ENCODE results near the gene DOCK8. TPM values are rescaled to one million over a fixed set of nuclear protein-coding genes. Genes with fewer than 3 reads are reported as not detected.

DOCK8 gene
- total RNA-seq, 1 experiment from 2014 or later = 15.2 TPM

DNA sequence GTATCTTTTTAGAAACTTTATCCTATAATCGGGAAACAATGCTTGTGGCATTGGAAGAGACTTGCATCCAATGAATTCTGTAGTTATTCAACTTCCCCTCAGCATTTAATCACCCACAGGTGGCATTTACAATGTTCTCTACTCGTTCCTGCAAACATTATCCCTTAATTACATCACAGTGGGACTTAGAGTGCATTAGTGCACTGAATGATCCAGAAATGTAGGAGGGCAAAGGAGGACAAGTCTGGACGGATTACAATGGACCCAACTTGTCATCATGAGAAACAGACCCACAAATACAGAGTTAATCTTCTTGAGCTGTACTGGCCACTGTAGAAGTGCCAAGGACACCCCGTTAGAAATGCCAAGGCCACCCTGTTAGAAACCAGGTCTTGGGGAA, 129.1 kb downstream of the DOCK8 start:
- Mint-ChIP-seq H3K4me3 (ENCODE audit: unreplicated experiment) (no peak overlapping the region), H3K4me1 (ENCODE audit: low read depth, unreplicated experiment) (no peaks in the 10 kb centered on the region), H3K27me3 (ENCODE audit: insufficient read depth, unreplicated experiment) (no peaks in the 10 kb centered on the region), H3K27ac (ENCODE audit: unreplicated experiment) (no peak overlapping the region), H3K36me3 (ENCODE audit: insufficient read depth, unreplicated experiment) (no peaks in the 10 kb centered on the region), H3K9me3 (ENCODE audit: unreplicated experiment) (no peaks in the 10 kb centered on the region)
- Histone ChIP-seq H3K4me3 (ENCODE audit: low read depth, low read length) (no peak overlapping the region), H3K4me1 (no peaks in the 10 kb centered on the region), H3K27me3 (replicated peaks; ENCODE audit: control insufficient read depth, insufficient read depth, low read length) (no peaks in the 10 kb centered on the region), H3K9me3 (no peaks in the 10 kb centered on the region), H3K36me3 (ENCODE audit: control insufficient read depth, insufficient read depth, low read length) (no peaks in the 10 kb centered on the region)
- CTCF ChIA-PET = no interaction called here
- BruUV-seq (replicated peaks) = no TSS peak
- DNase-seq = no peak
- intact Hi-C loops (cut with micrococcal nuclease; ENCODE audit: unreplicated experiment) = loop anchor here (10.0 kb wide), 1 partner anchor 661 kb away; no protein-coding TSS in a partner anchor
- TF ChIP-seq, protein P1, sequence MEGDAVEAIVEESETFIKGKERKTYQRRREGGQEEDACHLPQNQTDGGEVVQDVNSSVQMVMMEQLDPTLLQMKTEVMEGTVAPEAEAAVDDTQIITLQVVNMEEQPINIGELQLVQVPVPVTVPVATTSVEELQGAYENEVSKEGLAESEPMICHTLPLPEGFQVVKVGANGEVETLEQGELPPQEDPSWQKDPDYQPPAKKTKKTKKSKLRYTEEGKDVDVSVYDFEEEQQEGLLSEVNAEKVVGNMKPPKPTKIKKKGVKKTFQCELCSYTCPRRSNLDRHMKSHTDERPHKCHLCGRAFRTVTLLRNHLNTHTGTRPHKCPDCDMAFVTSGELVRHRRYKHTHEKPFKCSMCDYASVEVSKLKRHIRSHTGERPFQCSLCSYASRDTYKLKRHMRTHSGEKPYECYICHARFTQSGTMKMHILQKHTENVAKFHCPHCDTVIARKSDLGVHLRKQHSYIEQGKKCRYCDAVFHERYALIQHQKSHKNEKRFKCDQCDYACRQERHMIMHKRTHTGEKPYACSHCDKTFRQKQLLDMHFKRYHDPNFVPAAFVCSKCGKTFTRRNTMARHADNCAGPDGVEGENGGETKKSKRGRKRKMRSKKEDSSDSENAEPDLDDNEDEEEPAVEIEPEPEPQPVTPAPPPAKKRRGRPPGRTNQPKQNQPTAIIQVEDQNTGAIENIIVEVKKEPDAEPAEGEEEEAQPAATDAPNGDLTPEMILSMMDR (IDR thresholded peaks at IDR 0.05; ENCODE audit: insufficient read depth in 1 of 2, low read depth in 1 of 2, low read length in 1 of 2, severe bottlenecking in 1 of 2, unreplicated experiment in 1 of 2) = no peak
- POLR2A ChIA-PET = no interaction called here

DNA sequence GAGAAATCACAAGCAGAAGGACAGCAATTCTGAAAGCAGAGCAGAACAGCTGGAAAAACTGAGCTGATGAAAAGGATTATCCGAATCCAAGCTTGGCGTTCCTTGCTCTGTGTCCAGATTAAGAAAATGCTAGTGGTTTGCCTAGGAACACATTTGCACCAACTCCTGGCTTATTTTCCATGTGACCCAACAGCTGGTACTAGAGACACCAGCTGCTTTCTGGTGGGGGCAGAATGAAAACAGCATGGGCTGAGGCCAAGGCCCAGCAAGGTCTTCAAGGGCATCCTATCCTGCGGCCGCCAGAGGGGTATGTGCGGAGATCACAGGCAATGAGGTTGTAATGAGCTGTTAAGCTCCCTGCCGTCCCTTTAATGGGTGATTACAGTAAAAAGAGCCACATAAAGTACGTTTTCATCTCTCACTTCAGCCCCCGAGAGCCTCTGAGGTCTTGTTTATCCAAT, 131.5 kb downstream of the DOCK8 start:
- TF ChIP-seq, protein P1 (IDR thresholded peaks at IDR 0.05; ENCODE audit: insufficient read depth in 1 of 2, low read depth in 1 of 2, low read length in 1 of 2, severe bottlenecking in 1 of 2, unreplicated experiment in 1 of 2) = no peak
- Mint-ChIP-seq H3K4me3 (ENCODE audit: unreplicated experiment) (no peak overlapping the region), H3K27ac (ENCODE audit: unreplicated experiment) (no peak overlapping the region), H3K9me3 (ENCODE audit: unreplicated experiment) (no peaks in the 10 kb centered on the region), H3K4me1 (ENCODE audit: low read depth, unreplicated experiment) (no peaks in the 10 kb centered on the region), H3K36me3 (ENCODE audit: insufficient read depth, unreplicated experiment) (peaks cover 6% of the 10 kb centered on the region), H3K27me3 (ENCODE audit: insufficient read depth, unreplicated experiment) (no peaks in the 10 kb centered on the region)
- CTCF ChIA-PET = no interaction called here
- no TSS peak for BruUV-seq (replicated peaks)
- Histone ChIP-seq H3K4me1 (no peaks in the 10 kb centered on the region), H3K4me3 (ENCODE audit: low read depth, low read length) (no peak overlapping the region), H3K9me3 (no peaks in the 10 kb centered on the region), H3K27me3 (replicated peaks; ENCODE audit: control insufficient read depth, insufficient read depth, low read length) (no peaks in the 10 kb centered on the region), H3K36me3 (ENCODE audit: control insufficient read depth, insufficient read depth, low read length) (no peaks in the 10 kb centered on the region)
- no peak for DNase-seq
- POLR2A ChIA-PET = no interaction called here
- intact Hi-C loops (cut with micrococcal nuclease; ENCODE audit: unreplicated experiment) = loop anchor here (5.0 to 10.0 kb wide), 3 partner anchors 266 to 659 kb away; no protein-coding TSS in a partner anchor

DNA sequence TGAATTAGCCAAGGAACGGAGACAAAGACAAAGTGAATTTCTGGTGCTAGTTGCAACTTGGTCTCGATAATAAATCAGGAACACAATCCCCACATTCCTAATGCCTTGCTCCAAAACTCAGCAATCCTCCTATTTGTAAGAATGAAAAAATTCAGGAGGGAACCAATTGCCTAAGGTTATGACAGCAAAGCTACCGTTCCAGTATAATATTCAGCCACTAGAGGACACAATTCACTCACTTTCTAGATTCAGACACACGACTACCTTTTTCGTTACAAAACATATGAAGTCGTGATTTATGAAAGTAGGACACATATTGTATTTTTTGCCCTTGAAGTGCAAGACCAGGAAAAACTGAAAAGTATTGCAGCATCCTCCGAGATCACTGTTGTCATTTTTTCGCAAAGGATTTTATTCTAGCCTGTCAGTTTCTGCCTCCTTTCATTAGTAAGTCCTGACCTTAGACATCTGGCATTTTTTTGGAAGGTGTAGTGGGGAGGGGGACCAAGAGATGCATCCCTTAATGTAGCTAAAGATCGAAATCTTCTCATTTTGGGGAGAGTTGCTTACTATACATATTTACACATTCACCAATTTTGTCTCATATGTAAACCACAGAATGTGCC, 133.1 kb downstream of the DOCK8 start:
- Mint-ChIP-seq H3K27me3 (ENCODE audit: insufficient read depth, unreplicated experiment) (no peaks in the 10 kb centered on the region), H3K4me3 (ENCODE audit: unreplicated experiment) (no peak overlapping the region), H3K4me1 (ENCODE audit: low read depth, unreplicated experiment) (no peaks in the 10 kb centered on the region), H3K27ac (ENCODE audit: unreplicated experiment) (no peak overlapping the region), H3K36me3 (ENCODE audit: insufficient read depth, unreplicated experiment) (peaks cover 6% of the 10 kb centered on the region), H3K9me3 (ENCODE audit: unreplicated experiment) (no peaks in the 10 kb centered on the region)
- no peaks in the 10 kb centered on the region for H3K36me3 ChIP-seq (ENCODE audit: control insufficient read depth, insufficient read depth, low read length)
- H3K4me1 ChIP-seq = no peaks in the 10 kb centered on the region
- H3K27me3 ChIP-seq (replicated peaks; ENCODE audit: control insufficient read depth, insufficient read depth, low read length) = no peaks in the 10 kb centered on the region
- ChIA-PET CTCF (interaction anchor here (1.2 kb wide), 1 partner anchor 12 kb away, joined by 3 read pairs; no protein-coding TSS in a partner anchor), POLR2A (interaction anchor here (0.6 kb wide), 1 partner anchor 157 kb away, joined by 3 read pairs; the partner anchor contains the start of gene KANK1)
- H3K9me3 ChIP-seq = no peaks in the 10 kb centered on the region
- DNase-seq = peak in 1 of 2 experiments; percentile 49
- intact Hi-C loops (cut with micrococcal nuclease; ENCODE audit: unreplicated experiment) = loop anchor here (1.0 to 10.0 kb wide), 5 partner anchors 38 to 657 kb away; no protein-coding TSS in a partner anchor
- no peak overlapping the region for H3K4me3 ChIP-seq (ENCODE audit: low read depth, low read length)
- TF ChIP-seq, protein P1 (IDR thresholded peaks at IDR 0.05; ENCODE audit: insufficient read depth in 1 of 2, low read depth in 1 of 2, low read length in 1 of 2, severe bottlenecking in 1 of 2, unreplicated experiment in 1 of 2) = peak; percentile 67 to 77
- no TSS peak for BruUV-seq (replicated peaks)

Measured in Caco-2 (cell line).